Osteoblast (primary cell): ENCODE data around the gene BANF1. TPM values are rescaled to one million over a fixed set of nuclear protein-coding genes. Genes with fewer than 3 reads are reported as not detected.
"Not testable (repeated sequence)": the region's sequence is repeated elsewhere in the genome, so short reads cannot be mapped to it uniquely, and the experiment has no call there.

Experiments used
- DNase-seq: peaks from one replicate; pipeline ENCODE4 v3.0.0; 2011; ENCODE audit warnings: low spot score, mixed read lengths; ENCODE audit not compliant: insufficient read length; ENCODE audit errors: missing footprints
- H2AFZ ChIP-seq: 2 replicates; pipeline ENCODE4 v1.6.0; 2011; ENCODE audit warnings: mild to moderate bottlenecking, low read length
- H3K27ac ChIP-seq: 2 replicates; pipeline ENCODE4 v1.5.1; 2011; ENCODE audit warnings: mild to moderate bottlenecking, low read depth, low read length, moderate library complexity
- H3K27me3 ChIP-seq: 2 replicates; pipeline ENCODE4 v1.6.0; 2012; ENCODE audit warnings: mild to moderate bottlenecking, control low read depth, inconsistent platforms, low read length, moderate library complexity; ENCODE audit not compliant: insufficient read depth
- H3K36me3 ChIP-seq: 2 replicates; pipeline ENCODE4 v1.5.1; 2011; ENCODE audit warnings: mild to moderate bottlenecking, low read length, control low read depth, moderate library complexity; ENCODE audit not compliant: insufficient read depth
- H3K4me1 ChIP-seq: 2 replicates; pipeline ENCODE4 v1.5.1; 2011; ENCODE audit warnings: mild to moderate bottlenecking, low read length, control low read depth, moderate library complexity; ENCODE audit not compliant: insufficient read depth
- H3K4me2 ChIP-seq: 2 replicates; pipeline ENCODE4 v1.6.0; 2011; ENCODE audit warnings: mild to moderate bottlenecking, low read length; ENCODE audit not compliant: insufficient read depth
- H3K4me3 ChIP-seq: fragments of 200-600 bp; sonication (generic); 3 replicates; pipeline ENCODE4 v1.5.1; 2012; ENCODE audit warnings: mild to moderate bottlenecking, low read length, inconsistent platforms; ENCODE audit not compliant: insufficient read depth
- H3K79me2 ChIP-seq: 2 replicates; pipeline ENCODE4 v1.6.0; 2012; ENCODE audit warnings: mild to moderate bottlenecking, low read length, control low read depth, inconsistent platforms; ENCODE audit not compliant: insufficient read depth
- H3K9me3 ChIP-seq: 2 replicates; pipeline ENCODE4 v1.5.1; 2011; ENCODE audit warnings: low read depth, low read length, control low read depth
- H4K20me1 ChIP-seq: 2 replicates; pipeline ENCODE4 v1.6.0; 2012; ENCODE audit warnings: mild to moderate bottlenecking, low read length, control low read depth; ENCODE audit not compliant: insufficient read depth
- CTCF ChIP-seq: IDR thresholded peaks from 2 replicates; pipeline ENCODE4 v1.5.1; 2011; ENCODE audit warnings: mild to moderate bottlenecking, low read depth, low read length, moderate library complexity; ENCODE audit errors: extremely low read depth
- total RNA-seq: library from RNA; depleted of rRNA; stranded (reverse); fragments of >200 nt; gene quantifications from 2 replicates; pipeline ENCODE4 v1.2.3, GENCODE V29; 2012

The BANF1 gene
- total RNA-seq, 1 donor = 14.5 TPM

GRCh38 chr11:66017321-66017720 is 15.0 kb downstream of the BANF1 start:
- peaks cover 38% of the 10 kb centered on the region for H3K4me1 ChIP-seq

GRCh38 chr11:66020212-66020611 is 17.9 kb downstream of the BANF1 start:
- Histone ChIP-seq H2AFZ (no peak overlapping the region), H3K9me3 (no peaks in the 10 kb centered on the region), H3K36me3 (no peaks in the 10 kb centered on the region), H3K4me2 (no peak overlapping the region), H3K79me2 (no peaks in the 10 kb centered on the region), H3K27me3 (no peaks in the 10 kb centered on the region), H3K27ac (no peak overlapping the region), H4K20me1 (no peaks in the 10 kb centered on the region), H3K4me1 (peaks cover 29% of the 10 kb centered on the region), H3K4me3 (no peak overlapping the region)
- TF ChIP-seq CTCF = no peak
- peak; percentile 52 for DNase-seq

More at GRCh38 chr11:66017321-66017720, 15.0 kb downstream of the BANF1 start:
- DNase-seq = peak; percentile 66
- no peak overlapping the region for H3K27ac ChIP-seq
- no peaks in the 10 kb centered on the region for H3K27me3 ChIP-seq
- no peaks in the 10 kb centered on the region for H4K20me1 ChIP-seq
- no peak overlapping the region for H3K4me2 ChIP-seq
- H3K4me3 ChIP-seq = no peak overlapping the region
- TF ChIP-seq CTCF = no peak
- H3K9me3 ChIP-seq = no peaks in the 10 kb centered on the region
- no peak overlapping the region for H2AFZ ChIP-seq
- no peaks in the 10 kb centered on the region for H3K36me3 ChIP-seq
- no peaks in the 10 kb centered on the region for H3K79me2 ChIP-seq

- no peaks in the 10 kb centered on the region for H4K20me1 ChIP-seq
- DNase-seq = peak; percentile 97
- H3K9me3 ChIP-seq = no peaks in the 10 kb centered on the region
- H3K27me3 ChIP-seq = no peaks in the 10 kb centered on the region
- H3K79me2 ChIP-seq = no peaks in the 10 kb centered on the region
- H2AFZ ChIP-seq = peak overlapping the region; percentile 29
- H3K4me1 ChIP-seq = peaks cover 24% of the 10 kb centered on the region
- H3K27ac ChIP-seq = peak overlapping the region; percentile 23
- H3K4me3 ChIP-seq = peak overlapping the region; percentile 5
- no peaks in the 10 kb centered on the region for H3K36me3 ChIP-seq
- no peak for TF ChIP-seq CTCF
- peak overlapping the region; percentile 32 for H3K4me2 ChIP-seq
Measured at GRCh38 chr11:66020618-66021357, 18.5 kb downstream of the BANF1 start.

GRCh38 chr11:66022401-66023185 is 20.3 kb downstream of the BANF1 start:
- H3K4me3 ChIP-seq = peak overlapping the region; percentile 68
- TF ChIP-seq CTCF = peak; percentile 78

GRCh38 chr11:66023186-66023440 is 20.8 kb downstream of the BANF1 start:
- H2AFZ ChIP-seq, H3K4me3 ChIP-seq, H3K9me3 ChIP-seq, H3K36me3 ChIP-seq, DNase-seq, H4K20me1 ChIP-seq, H3K27ac ChIP-seq, H3K79me2 ChIP-seq, H3K27me3 ChIP-seq, H3K4me2 ChIP-seq: not testable (repeated sequence)
- H3K4me1 ChIP-seq = peaks cover 17% of the 10 kb centered on the region

More at GRCh38 chr11:66022401-66023185, 20.3 kb downstream of the BANF1 start:
- no peaks in the 10 kb centered on the region for H3K9me3 ChIP-seq
- peak overlapping the region; percentile 95 for H2AFZ ChIP-seq
- no peaks in the 10 kb centered on the region for H4K20me1 ChIP-seq
- H3K4me2 ChIP-seq = peak overlapping the region; percentile 90
- no peaks in the 10 kb centered on the region for H3K36me3 ChIP-seq
- H3K27ac ChIP-seq = no peak overlapping the region
- H3K27me3 ChIP-seq = no peaks in the 10 kb centered on the region
- no peaks in the 10 kb centered on the region for H3K79me2 ChIP-seq
- peaks cover 17% of the 10 kb centered on the region for H3K4me1 ChIP-seq
- DNase-seq = peak; percentile 98
